Fibroblast of villous mesenchyme (primary cell): Measurements from ENCODE around the gene DAPK2. TPM values are rescaled to one million over a fixed set of nuclear protein-coding genes. Genes with fewer than 3 reads are reported as not detected.

Experiments used
- DNase-seq: peaks from one replicate; pipeline ENCODE4 v3.0.0-alpha.2; 2010; ENCODE audit warnings: low read depth
- H3K4me3 ChIP-seq: 2 replicates; pipeline ENCODE4 v1.5.1; 2011; ENCODE audit warnings: low read depth, mild to moderate bottlenecking, low read length
- total RNA-seq: library from RNA; depleted of rRNA; stranded (reverse); fragments of >200 nt; gene quantifications from 2 replicates; pipeline ENCODE4 v1.2.3, GENCODE V29; 2012
- TF ChIP-seq, protein P1 (sequence below): IDR thresholded peaks from 2 replicates; pipeline ENCODE4 v1.5.1; 2012; ENCODE audit warnings: low read depth, mild to moderate bottlenecking, low read length; ENCODE audit not compliant: insufficient read depth

DAPK2 gene
- total RNA-seq, 1 donor, result 8.2 TPM

- H3K4me3 ChIP-seq, result no peak overlapping the region
- no peak for DNase-seq
- TF ChIP-seq, protein P1, sequence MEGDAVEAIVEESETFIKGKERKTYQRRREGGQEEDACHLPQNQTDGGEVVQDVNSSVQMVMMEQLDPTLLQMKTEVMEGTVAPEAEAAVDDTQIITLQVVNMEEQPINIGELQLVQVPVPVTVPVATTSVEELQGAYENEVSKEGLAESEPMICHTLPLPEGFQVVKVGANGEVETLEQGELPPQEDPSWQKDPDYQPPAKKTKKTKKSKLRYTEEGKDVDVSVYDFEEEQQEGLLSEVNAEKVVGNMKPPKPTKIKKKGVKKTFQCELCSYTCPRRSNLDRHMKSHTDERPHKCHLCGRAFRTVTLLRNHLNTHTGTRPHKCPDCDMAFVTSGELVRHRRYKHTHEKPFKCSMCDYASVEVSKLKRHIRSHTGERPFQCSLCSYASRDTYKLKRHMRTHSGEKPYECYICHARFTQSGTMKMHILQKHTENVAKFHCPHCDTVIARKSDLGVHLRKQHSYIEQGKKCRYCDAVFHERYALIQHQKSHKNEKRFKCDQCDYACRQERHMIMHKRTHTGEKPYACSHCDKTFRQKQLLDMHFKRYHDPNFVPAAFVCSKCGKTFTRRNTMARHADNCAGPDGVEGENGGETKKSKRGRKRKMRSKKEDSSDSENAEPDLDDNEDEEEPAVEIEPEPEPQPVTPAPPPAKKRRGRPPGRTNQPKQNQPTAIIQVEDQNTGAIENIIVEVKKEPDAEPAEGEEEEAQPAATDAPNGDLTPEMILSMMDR, result peak; percentile 27
These were observed 63.1 kb downstream of the DAPK2 start for GRCh38 chr15:63983061-63983711.

GRCh38 chr15:63982381-63982854, 63.9 kb downstream of the DAPK2 start:
- no peak overlapping the region for H3K4me3 ChIP-seq
- TF ChIP-seq, protein P1, result no peak
- DNase-seq, result no peak

DNA sequence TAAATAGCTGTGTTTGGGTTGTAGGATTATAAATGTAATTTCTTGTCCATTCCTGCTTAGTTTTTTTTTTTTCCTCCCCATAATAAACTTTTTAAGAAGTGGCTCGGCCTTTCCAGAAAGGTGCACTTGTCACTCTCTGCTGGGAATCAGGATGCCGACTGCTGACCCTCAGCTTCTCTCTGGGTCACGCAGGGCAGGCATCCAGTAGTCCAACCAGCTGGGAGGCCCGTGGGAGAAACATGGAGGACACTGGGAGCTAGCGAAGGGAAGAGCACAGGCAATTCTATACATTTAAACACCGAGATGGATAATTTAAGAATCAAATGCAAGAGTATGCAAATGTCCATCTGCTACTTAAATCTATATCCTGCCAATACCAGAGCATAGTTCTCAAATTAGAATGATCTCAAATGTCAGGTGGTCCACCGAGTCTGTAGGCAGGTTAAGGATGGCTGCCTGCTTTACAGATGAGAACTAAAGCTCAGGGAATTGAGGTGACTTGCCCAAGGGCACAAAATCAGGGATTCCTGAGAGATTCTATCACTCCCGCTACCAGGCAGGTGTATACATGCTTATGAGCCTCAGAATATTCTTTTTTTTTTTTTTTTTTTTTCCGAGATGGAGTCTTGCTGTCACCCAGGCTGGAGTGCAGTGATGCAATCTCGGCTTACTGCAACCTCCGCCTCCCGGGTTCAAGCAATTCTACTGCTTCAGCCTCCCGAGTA, 64.5 kb downstream of the DAPK2 start:
- no peak for DNase-seq
- TF ChIP-seq, protein P1, result no peak

DNA sequence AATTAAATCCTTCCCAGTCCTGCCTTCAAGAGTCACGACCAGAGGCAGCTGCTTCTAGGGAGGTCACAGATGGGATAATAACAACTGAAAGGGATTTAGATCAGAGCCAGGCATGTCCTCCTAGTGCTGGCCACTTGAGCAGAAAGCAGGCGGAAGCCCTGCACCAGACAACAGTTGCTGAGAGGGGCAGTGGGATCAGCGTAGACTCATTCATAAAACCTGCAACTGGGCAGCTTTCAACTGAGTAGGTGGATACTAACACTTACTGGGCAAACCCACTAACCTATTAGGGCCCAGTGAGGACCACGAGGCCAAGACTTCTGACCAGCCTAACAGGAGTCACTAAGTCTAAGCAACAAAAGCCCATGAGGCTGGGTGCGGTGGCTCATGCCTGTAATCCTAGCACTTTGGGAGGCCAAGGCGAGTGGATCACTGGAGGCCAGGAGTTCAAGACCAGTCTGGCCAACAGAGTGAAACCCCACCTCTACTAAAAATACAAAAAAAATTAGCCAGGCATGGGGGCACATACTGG, 67.0 kb downstream of the DAPK2 start:
- H3K4me3 ChIP-seq, result no peak overlapping the region
- TF ChIP-seq, protein P1, result no peak
- DNase-seq, result no peak

More for the DNA sequence above, 64.5 kb downstream of the DAPK2 start:
- H3K4me3 ChIP-seq, result no peak overlapping the region

- DNase-seq, result no peak
- no peak overlapping the region for H3K4me3 ChIP-seq
- TF ChIP-seq, protein P1, result no peak
These were observed 67.6 kb downstream of the DAPK2 start for GRCh38 chr15:63978511-63979261.

DNA sequence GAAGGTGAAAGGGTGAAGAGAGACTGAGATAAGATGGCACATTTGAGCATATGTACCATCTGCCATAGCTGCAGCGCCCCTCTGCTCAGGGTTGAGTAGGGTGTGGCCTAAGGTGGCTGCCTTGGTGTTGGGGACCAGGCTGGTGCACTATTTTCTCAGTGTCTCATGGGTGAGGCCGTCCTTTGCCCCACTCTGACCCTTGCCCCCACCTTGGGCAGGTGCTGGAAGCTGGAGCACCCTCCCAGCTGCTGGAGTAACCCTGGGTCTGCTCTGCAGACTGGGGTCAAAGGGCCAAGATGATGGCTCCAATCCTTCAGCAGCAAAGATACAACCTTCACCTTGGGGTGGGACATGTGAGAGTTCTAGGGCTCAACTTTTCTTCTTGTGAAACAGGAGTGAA, 69.2 kb downstream of the DAPK2 start:
- DNase-seq, result no peak
- TF ChIP-seq, protein P1, result no peak
- H3K4me3 ChIP-seq, result no peak overlapping the region
